ENCODE results near the gene MESP2.
A peak's percentile ranks its signal among the peaks of the same experiment; 100 is the strongest.

MESP2 gene

GRCh38 chr15:89802986-89803824 is 27.1 kb downstream of the MESP2 start:
- no peak for DNase-seq

GRCh38 chr15:89803941-89804800 is 28.0 kb downstream of the MESP2 start:
- DNase-seq, result peak; percentile 53

- DNase-seq, result no peak
Measured at GRCh38 chr15:89805241-89806209, 29.4 kb downstream of the MESP2 start.

GRCh38 chr15:89806210-89806558 is 30.1 kb downstream of the MESP2 start:
- DNase-seq, result no peak

GRCh38 chr15:89806559-89807550 is 30.7 kb downstream of the MESP2 start:
- DNase-seq, result no peak

GRCh38 chr15:89807689-89808088 is 31.6 kb downstream of the MESP2 start:
- no peak for DNase-seq

GRCh38 chr15:89808160-89808870 is 32.2 kb downstream of the MESP2 start:
- DNase-seq, result no peak

GRCh38 chr15:89809093-89809786 is 33.1 kb downstream of the MESP2 start:
- no peak for DNase-seq

- DNase-seq, result no peak
Measured at GRCh38 chr15:89809787-89810148, 33.6 kb downstream of the MESP2 start.

GRCh38 chr15:89810837-89811236 is 34.7 kb downstream of the MESP2 start:
- DNase-seq, result no peak

- peak; percentile 54 for DNase-seq
Measured at GRCh38 chr15:89812011-89812846, 36.1 kb downstream of the MESP2 start.

GRCh38 chr15:89812847-89813320 is 36.8 kb downstream of the MESP2 start:
- DNase-seq, result no peak

GRCh38 chr15:89813381-89814111 is 37.4 kb downstream of the MESP2 start:
- no peak for DNase-seq

- no peak for DNase-seq
Measured at GRCh38 chr15:89814112-89814742, 38.1 kb downstream of the MESP2 start.

GRCh38 chr15:89815769-89816168 is 39.6 kb downstream of the MESP2 start:
- no peak for DNase-seq

GRCh38 chr15:89817701-89818280 is 41.7 kb downstream of the MESP2 start:
- DNase-seq, result no peak

GRCh38 chr15:89818287-89818686 is 42.2 kb downstream of the MESP2 start:
- no peak for DNase-seq

Data from CD4-positive, alpha-beta T cell treated with Interleukin-15 for 1 hour (primary cell).